ENCODE data around the gene TBC1D14. TPM values are rescaled to one million over a fixed set of nuclear protein-coding genes. Genes with fewer than 3 reads are reported as not detected.

Gene TBC1D14
- total and polyA plus RNA-seq, 5 experiments from 2014 or later, result 34.8 to 78.2 (median 47.0) TPM

DNA sequence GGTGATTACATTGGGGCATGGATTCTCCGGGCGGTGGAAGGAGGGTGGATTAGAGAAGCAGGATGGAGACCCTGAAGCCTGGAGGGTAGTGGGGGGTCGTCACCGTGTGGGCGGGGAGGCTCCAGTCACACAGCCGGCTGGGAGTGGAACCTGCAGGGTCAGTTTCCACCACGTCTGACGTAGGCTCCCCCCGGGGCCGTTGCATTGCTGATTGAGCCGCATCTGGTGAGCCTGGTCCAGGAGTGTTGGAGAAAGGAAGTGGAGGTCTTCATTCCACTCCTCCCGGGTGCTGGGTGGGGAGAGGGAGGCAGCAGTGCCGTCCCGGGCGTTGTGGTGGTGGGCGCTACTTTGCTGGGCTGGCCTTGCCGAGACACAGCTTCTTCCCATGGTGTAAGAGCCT, 28.1 kb downstream of the TBC1D14 start:
- POLR2A ChIA-PET, result interaction anchor here (1.2 to 1.9 kb wide), 3 partner anchors 19 to 29 kb away, joined by 3 to 4 read pairs (median 4); partner anchors contain the start of gene TBC1D14
- H3K4me1 Mint-ChIP-seq, result peaks cover 43 to 86% (median 83%) of the 10 kb centered on the region in 4 donors
- no peak for DNase-seq
- no peak for ATAC-seq
- peaks cover 0 to 29% (median 13%) of the 10 kb centered on the region in 3 donors for H3K36me3 Mint-ChIP-seq
- H3K9me3 Mint-ChIP-seq, result peaks cover 0 to 1% (median 0%) of the 10 kb centered on the region in 9 donors
- peak overlapping the region in 9 of 10 donors; percentile 24 to 96 (median 72) for H3K27ac Mint-ChIP-seq
- H3K4me3 Mint-ChIP-seq, result peak overlapping the region in 1 of 10 donors; percentile 62
- H3K27me3 Mint-ChIP-seq, result no peaks in the 10 kb centered on the region

DNA sequence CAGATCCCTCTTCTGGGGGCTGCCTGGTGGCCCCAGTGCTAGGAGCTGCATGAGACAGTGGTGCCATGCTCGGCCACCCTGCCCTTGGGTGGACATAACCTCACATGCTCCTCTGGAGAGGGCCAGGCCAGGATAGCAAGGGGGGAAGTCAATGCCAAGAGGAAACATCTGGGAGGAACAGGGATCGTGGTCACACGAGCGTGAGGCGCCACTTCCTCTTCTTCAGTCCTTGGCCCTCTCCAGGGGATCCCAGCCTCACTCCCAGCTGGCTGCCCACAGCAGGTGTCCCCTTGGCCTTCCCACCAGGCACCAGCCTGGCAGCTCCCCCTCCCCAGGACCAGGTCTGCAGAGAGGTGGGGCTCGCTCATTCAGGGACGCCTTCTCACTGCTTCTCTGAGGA, 28.6 kb downstream of the TBC1D14 start:
- Mint-ChIP-seq H3K27me3 (no peaks in the 10 kb centered on the region), H3K36me3 (peaks cover 0 to 28% (median 13%) of the 10 kb centered on the region in 3 donors), H3K4me3 (peak overlapping the region in 1 of 10 donors; percentile 41), H3K9me3 (peaks cover 0 to 1% (median 0%) of the 10 kb centered on the region in 9 donors), H3K4me1 (peaks cover 46 to 90% (median 87%) of the 10 kb centered on the region in 4 donors), H3K27ac (peak overlapping the region in 8 of 10 donors; percentile 60 to 96 (median 73))
- POLR2A ChIA-PET, result interaction anchor here (1.2 to 1.9 kb wide), 3 partner anchors 20 to 29 kb away, joined by 3 to 4 read pairs (median 4); partner anchors contain the start of gene TBC1D14
- DNase-seq (no peak), ATAC-seq (no peak)

DNA sequence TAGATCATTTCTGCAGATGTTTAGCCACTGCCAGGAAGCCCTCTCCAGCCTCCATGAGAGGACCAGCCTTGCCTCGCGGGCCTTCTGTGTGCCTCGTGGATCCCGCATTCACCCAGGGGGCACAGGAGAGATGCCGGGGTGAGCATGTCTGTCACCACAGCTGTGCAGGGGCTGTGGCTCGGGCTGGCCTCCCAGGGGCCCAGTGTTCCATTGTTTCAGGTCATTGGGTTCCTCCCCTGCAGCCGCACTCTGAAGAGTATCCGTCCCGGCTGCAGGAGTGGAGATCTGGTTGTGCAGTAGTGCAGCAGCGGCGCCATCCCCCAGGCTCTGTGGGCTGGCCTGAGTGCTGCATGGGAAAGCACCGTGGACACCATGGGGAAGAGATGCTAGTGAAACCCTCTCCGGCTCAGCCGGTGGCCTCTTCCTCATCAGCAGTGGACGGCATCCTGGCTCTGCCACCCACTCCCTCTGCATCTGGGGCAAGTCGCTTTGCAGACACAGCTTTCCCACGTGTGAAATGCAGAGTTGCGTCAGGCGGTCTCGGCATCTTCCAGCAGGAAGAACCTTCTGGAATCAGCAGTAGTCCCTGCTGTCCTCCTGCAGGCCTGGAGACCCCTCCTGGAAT, 29.1 kb downstream of the TBC1D14 start:
- Mint-ChIP-seq H3K9me3 (peaks cover 0 to 1% (median 0%) of the 10 kb centered on the region in 9 donors), H3K27me3 (no peaks in the 10 kb centered on the region), H3K4me1 (peaks cover 46 to 90% (median 87%) of the 10 kb centered on the region in 4 donors), H3K4me3 (peak overlapping the region in 1 of 10 donors; percentile 19), H3K27ac (peak overlapping the region; percentile 37 to 96 (median 72)), H3K36me3 (peaks cover 0 to 23% (median 9%) of the 10 kb centered on the region in 3 donors)
- DNase-seq (no peak), ATAC-seq (no peak)
- POLR2A ChIA-PET, result interaction anchor here (1.2 to 4.2 kb wide), 3 partner anchors 11 to 30 kb away, joined by 3 to 43 read pairs (median 4); partner anchors contain the start of gene TBC1D14

DNA sequence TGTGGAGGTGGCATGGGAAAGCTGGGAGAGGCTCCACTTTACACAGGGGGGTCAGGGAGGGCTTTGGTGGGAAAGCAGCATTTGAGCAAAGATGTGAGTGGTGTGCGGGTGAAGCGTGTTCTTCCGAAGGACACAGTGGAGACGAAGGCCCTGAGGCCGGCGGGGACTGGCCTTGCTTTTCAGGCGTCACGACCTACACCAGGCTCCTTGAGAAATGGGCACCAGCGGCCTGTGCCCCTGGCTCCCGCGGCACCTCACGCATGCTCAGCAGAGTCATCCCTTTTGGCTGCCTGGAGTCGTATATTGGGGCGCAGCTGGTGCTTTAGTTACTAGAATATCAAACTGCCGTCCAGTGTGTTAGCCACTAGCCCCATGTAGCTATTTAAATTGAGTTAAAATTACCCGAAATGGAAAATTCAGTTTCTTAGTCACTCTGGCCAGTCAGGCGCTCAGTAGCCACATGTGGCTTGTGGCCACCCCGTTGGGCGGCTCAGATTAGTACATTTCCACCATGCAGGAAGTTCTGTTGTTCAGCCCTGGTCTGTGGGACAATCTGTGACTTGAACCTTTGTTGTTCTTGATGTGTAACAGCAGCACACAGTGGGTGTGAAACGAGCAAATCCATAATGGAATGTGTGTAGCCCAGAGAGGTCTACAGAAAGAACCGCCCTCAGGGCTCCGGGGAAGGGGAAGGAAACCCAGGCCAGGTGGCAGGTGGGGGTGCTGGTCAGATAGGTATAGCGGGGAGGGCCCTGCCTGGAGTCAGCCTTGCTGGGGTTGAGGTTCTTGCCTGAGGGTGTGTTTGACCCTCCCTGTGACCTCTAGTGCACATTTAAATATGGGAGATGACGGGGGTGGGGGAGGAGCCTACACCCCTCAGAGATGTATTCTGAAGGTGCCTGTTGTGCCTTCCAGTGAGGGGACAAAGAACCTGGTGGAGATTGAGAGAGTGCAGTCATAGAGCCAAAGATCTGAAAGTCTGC, 30.4 kb downstream of the TBC1D14 start:
- H3K27ac Mint-ChIP-seq, result peak overlapping the region; percentile 84 to 97 (median 93)
- peaks cover 0 to 12% (median 6%) of the 10 kb centered on the region in 3 donors for H3K36me3 Mint-ChIP-seq
- H3K4me3 Mint-ChIP-seq, result peak overlapping the region; percentile 2 to 82 (median 64)
- H3K9me3 Mint-ChIP-seq, result peaks cover 0 to 1% (median 0%) of the 10 kb centered on the region in 9 donors
- peaks cover 44 to 91% (median 87%) of the 10 kb centered on the region in 4 donors for H3K4me1 Mint-ChIP-seq
- POLR2A ChIA-PET, result interaction anchor here (0.6 to 4.9 kb wide), 3 partner anchors 12 to 24 kb away, joined by 3 to 43 read pairs (median 31); no protein-coding TSS in a partner anchor
- DNase-seq (no peak), ATAC-seq (no peak)
- H3K27me3 Mint-ChIP-seq, result no peaks in the 10 kb centered on the region

DNA sequence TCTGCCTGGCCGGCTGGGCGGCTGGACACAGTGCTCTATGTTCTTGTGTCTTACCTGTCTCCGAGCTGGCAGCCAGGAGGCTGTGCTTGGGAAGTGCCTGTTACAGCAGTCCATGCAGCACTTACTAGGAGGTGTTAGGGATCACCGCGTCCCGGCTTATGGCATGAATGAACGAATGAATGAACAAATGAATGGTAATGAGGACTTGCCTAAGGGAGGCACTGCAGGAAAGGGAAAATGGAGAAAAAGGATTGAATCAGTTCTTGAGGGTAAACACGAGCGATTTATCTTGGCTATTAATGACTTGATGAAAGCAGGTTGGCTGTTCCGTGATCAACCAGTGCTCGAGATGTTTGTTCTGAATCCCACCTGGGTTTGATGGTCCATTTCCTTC, 31.1 kb downstream of the TBC1D14 start:
- Mint-ChIP-seq H3K4me1 (peaks cover 41 to 88% (median 86%) of the 10 kb centered on the region in 4 donors), H3K27me3 (no peaks in the 10 kb centered on the region), H3K9me3 (peaks cover 0 to 1% (median 0%) of the 10 kb centered on the region in 9 donors), H3K36me3 (peaks cover 0 to 7% (median 6%) of the 10 kb centered on the region in 3 donors), H3K4me3 (peak overlapping the region; percentile 45 to 82 (median 64)), H3K27ac (peak overlapping the region; percentile 84 to 97 (median 93))
- ATAC-seq, result no peak
- no peak for DNase-seq
- POLR2A ChIA-PET, result interaction anchor here (3.1 to 5.0 kb wide), 4 partner anchors 13 to 46 kb away, joined by 19 to 58 read pairs (median 37); partner anchors contain the start of gene TBC1D14

DNA sequence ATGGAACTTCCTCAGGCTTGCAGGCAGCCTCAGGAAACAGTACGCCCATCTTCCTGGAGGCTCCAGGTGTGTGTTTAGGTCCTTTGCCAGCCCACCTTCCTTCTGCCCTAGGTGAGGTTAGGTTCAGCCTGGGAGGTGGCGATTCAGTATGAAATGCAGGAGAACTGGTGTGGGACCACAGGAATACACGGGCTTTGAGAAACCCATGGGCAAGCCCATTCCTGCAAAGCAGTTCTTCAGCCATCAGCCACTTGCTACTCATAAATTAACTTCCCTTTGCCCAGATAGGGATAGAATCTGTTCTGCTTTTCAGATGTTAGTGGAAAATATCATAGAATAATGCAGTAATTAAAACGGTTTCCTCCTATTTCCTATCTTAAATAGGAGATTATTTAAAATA, 32.2 kb downstream of the TBC1D14 start:
- ATAC-seq, result peak; percentile 2 to 4

DNA sequence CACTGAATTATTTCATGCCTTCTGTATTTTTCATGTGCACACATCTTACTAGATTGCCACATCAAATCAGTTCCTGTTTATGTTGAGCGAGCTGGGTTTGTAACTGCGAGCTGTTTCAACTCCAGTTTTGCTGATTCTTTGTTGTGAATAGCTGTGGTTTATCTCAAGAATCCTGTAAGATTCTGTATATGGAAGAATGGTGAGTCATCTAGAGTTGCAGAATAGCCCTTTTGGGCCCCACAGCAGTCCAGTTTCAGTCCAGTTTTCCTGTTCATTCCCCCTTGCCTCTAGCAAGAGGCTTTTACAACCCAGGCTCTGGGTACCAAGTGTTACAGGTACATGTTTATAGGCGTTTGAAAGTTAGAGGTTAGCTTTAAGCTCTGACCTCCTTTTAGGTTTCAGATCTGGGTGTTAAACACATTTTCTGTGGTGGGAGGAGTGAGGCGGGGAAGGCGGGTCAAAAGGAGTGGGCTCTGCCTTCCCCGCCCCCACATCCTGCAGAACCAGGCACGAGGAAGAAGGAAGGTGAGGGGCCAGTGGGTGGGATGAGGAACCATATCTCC, 32.7 kb downstream of the TBC1D14 start:
- peak; percentile 87 to 89 for ATAC-seq
- Mint-ChIP-seq H3K27ac (peak overlapping the region; percentile 84 to 97 (median 94)), H3K36me3 (peaks cover 0 to 4% (median 0%) of the 10 kb centered on the region in 3 donors), H3K27me3 (no peaks in the 10 kb centered on the region), H3K4me1 (peaks cover 35 to 86% (median 76%) of the 10 kb centered on the region in 4 donors), H3K9me3 (no peaks in the 10 kb centered on the region), H3K4me3 (peak overlapping the region; percentile 71 to 90 (median 81))
- DNase-seq, result peak in 9 of 10 donors; percentile 6 to 75 (median 43)
- POLR2A ChIA-PET, result interaction anchor here (0.6 to 5.0 kb wide), 11 partner anchors 14 to 267 kb away, joined by 3 to 58 read pairs (median 6); partner anchors contain the start of genes GRPEL1, TADA2B and TBC1D14

More for the DNA sequence above, 32.2 kb downstream of the TBC1D14 start:
- Mint-ChIP-seq H3K36me3 (peaks cover 0 to 5% (median 0%) of the 10 kb centered on the region in 3 donors), H3K9me3 (no peaks in the 10 kb centered on the region), H3K27me3 (no peaks in the 10 kb centered on the region), H3K4me1 (peaks cover 38 to 89% (median 79%) of the 10 kb centered on the region in 4 donors), H3K4me3 (peak overlapping the region; percentile 69 to 86 (median 80)), H3K27ac (peak overlapping the region; percentile 84 to 97 (median 93))
- POLR2A ChIA-PET, result interaction anchor here (0.6 to 5.0 kb wide), 10 partner anchors 14 to 267 kb away, joined by 3 to 58 read pairs (median 7); partner anchors contain the start of genes GRPEL1, TADA2B and TBC1D14
- no peak for DNase-seq

DNA sequence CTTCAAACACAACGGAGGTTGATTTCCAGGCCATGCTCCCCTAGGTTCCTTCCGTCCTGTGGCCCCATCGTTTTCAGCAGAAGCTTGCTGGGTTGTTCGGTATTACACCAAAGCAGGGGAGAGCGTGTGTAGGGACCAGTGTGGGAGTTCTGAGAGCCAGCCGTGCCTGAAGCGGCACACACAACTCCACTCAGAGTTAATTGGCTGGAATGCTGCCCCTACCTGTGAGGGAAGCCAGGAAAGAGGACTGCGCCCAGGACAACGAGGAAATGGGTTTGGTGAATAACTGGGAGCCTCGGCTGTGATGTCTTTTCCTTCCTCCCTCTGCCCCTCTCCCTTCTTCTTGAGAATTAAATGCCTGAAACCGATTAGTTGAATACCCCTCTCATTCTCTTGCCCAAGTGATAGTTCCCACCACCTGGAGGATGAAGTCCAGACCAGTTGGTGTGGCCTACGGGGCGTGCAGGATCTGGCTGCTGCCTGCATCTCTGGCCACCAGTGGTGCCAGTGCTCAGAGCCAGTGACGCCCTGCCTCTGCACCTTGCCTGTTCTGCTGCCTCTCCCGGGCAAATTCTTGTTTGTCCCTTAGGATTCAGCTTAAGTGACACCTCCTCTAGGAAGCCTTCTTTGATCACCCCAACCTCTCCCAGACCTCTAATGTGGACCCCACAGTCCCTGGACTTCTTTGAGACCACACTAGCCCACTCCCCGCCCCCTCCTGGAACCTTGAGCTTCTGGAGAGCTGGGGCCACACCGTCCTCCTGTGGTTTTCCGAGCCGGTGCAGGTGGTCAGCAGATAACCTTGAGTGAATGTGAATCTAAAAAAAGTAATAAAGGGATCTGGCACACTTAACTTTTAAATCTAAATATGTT, 33.6 kb downstream of the TBC1D14 start:
- Mint-ChIP-seq H3K9me3 (no peaks in the 10 kb centered on the region), H3K4me3 (peak overlapping the region; percentile 71 to 90 (median 81)), H3K36me3 (no peaks in the 10 kb centered on the region), H3K27ac (peak overlapping the region; percentile 84 to 97 (median 94)), H3K4me1 (peaks cover 35 to 85% (median 74%) of the 10 kb centered on the region in 4 donors), H3K27me3 (no peaks in the 10 kb centered on the region)
- POLR2A ChIA-PET, result interaction anchor here (0.7 to 5.0 kb wide), 12 partner anchors 15 to 268 kb away, joined by 3 to 58 read pairs (median 6); partner anchors contain the start of genes GRPEL1 and TBC1D14
- ATAC-seq (peak; percentile 23 to 31), DNase-seq (peak in 1 of 10 donors; percentile 36)

DNA sequence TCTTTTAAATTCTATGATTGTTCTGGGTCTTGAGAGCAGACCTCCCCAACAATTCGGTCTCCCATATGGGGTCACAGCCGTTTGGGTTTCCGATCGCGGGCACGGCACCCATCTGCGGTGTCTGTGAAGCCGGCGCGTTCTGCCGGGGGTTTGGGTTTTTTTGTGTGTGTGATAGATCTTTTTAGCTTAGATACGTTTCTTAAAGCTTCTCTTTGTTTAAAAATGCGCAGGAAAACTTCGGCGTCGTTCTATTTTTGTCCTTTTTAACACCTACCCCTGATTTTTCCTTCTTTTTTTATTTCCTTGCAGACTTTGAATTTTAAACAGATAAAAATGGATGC, 34.2 kb downstream of the TBC1D14 start:
- Mint-ChIP-seq H3K9me3 (no peaks in the 10 kb centered on the region), H3K4me1 (peaks cover 35 to 83% (median 71%) of the 10 kb centered on the region in 4 donors), H3K27me3 (no peaks in the 10 kb centered on the region), H3K36me3 (no peaks in the 10 kb centered on the region), H3K27ac (peak overlapping the region in 9 of 10 donors; percentile 83 to 96 (median 90)), H3K4me3 (peak overlapping the region in 7 of 10 donors; percentile 15 to 82 (median 71))
- peak in 1 of 10 donors; percentile 18 for DNase-seq
- no peak for ATAC-seq
- POLR2A ChIA-PET, result interaction anchor here (0.7 to 5.0 kb wide), 7 partner anchors 15 to 226 kb away, joined by 3 to 58 read pairs (median 6); partner anchors contain the start of gene TBC1D14

DNA sequence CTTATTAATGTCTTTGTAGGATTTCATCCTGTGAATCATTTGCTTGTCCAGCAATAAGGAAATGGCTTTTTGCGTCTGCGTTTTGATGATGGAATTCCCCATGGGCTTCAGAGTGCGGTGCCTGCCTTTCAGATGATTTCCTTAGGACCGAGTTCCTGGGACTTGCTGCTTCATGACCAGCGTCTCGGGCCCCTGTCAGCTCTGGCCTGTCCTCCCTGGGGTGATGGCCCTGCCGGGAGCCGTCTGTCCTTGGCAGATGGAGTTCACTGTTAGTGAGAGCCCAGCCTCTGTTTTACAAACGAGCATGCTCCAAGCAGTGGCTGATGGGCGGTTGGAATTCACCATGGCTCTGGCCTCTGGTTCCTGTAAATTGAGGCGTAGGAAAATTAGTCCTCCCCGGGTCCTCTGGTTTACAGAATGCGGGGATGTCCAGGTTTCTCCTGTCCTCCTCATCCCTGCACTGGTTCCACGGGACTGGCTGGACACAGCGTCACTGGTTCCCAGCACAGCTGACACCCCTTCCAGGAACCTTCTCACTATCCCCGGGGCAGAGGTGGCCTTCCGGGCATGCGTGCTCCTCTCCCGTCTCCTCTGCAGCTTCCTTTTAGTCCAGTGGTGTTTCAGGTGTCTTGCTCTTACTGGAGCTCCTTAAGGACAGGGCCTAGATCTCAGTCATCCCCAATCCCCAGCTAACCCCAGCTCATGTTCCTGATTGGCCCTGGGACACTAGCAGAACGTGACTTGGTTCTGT, 34.9 kb downstream of the TBC1D14 start:
- POLR2A ChIA-PET, result interaction anchor here (1.1 to 5.0 kb wide), 6 partner anchors 16 to 33 kb away, joined by 3 to 58 read pairs (median 6); partner anchors contain the start of gene TBC1D14
- H3K9me3 Mint-ChIP-seq, result no peaks in the 10 kb centered on the region
- H3K27me3 Mint-ChIP-seq, result no peaks in the 10 kb centered on the region
- DNase-seq, result peak in 1 of 10 donors; percentile 24
- H3K27ac Mint-ChIP-seq, result peak overlapping the region; percentile 73 to 96 (median 90)
- H3K4me1 Mint-ChIP-seq, result peaks cover 33 to 80% (median 66%) of the 10 kb centered on the region in 4 donors
- no peaks in the 10 kb centered on the region for H3K36me3 Mint-ChIP-seq
- H3K4me3 Mint-ChIP-seq, result peak overlapping the region in 5 of 10 donors; percentile 10 to 80 (median 56)
- no peak for ATAC-seq

All from naive thymus-derived CD8-positive, alpha-beta T cell (primary cell).